ENCODE data around the gene ATP11C.
A peak's percentile ranks its signal among the peaks of the same experiment; 100 is the strongest.

ATP11C gene

GRCh38 chrX:139802048-139802447 is 130.8 kb downstream of the ATP11C start:
- DNase-seq, result no peak

- no peak for DNase-seq
Observed at GRCh38 chrX:139801397-139801813, 131.4 kb downstream of the ATP11C start.

GRCh38 chrX:139798701-139799100 is 134.2 kb downstream of the ATP11C start:
- DNase-seq, result no peak

GRCh38 chrX:139795196-139795595 is 137.7 kb downstream of the ATP11C start:
- no peak for DNase-seq

GRCh38 chrX:139787601-139788000 is 145.3 kb downstream of the ATP11C start:
- no peak for DNase-seq

GRCh38 chrX:139784807-139785206 is 148.0 kb downstream of the ATP11C start:
- DNase-seq, result no peak

- no peak for DNase-seq
Observed at GRCh38 chrX:139783959-139784358, 148.9 kb downstream of the ATP11C start.

- DNase-seq, result no peak
Observed at GRCh38 chrX:139783030-139783429, 149.8 kb downstream of the ATP11C start.

GRCh38 chrX:139776599-139776998 is 156.3 kb downstream of the ATP11C start:
- DNase-seq, result no peak

- DNase-seq, result no peak
Observed at GRCh38 chrX:139770366-139770765, 162.5 kb downstream of the ATP11C start.

GRCh38 chrX:139766545-139766983 is 166.3 kb downstream of the ATP11C start:
- peak; percentile 42 for DNase-seq

- no peak for DNase-seq
Observed at GRCh38 chrX:139762400-139763183, 170.3 kb downstream of the ATP11C start.

GRCh38 chrX:139759637-139760036 is 173.2 kb downstream of the ATP11C start:
- peak; percentile 1 for DNase-seq

- no peak for DNase-seq
Observed at GRCh38 chrX:139758809-139759208, 174.0 kb downstream of the ATP11C start.

GRCh38 chrX:139758250-139758649 is 174.6 kb downstream of the ATP11C start:
- no peak for DNase-seq

GRCh38 chrX:139751053-139751452 is 181.8 kb downstream of the ATP11C start:
- DNase-seq, result no peak

- DNase-seq, result no peak
Observed at GRCh38 chrX:139750390-139750789, 182.5 kb downstream of the ATP11C start.

GRCh38 chrX:139739138-139739537 is 193.7 kb downstream of the ATP11C start:
- no peak for DNase-seq

- DNase-seq, result no peak
Observed at GRCh38 chrX:139738581-139738980, 194.3 kb downstream of the ATP11C start.

GRCh38 chrX:139736151-139736550 is 196.7 kb downstream of the ATP11C start:
- DNase-seq, result no peak

- DNase-seq, result no peak
Observed at GRCh38 chrX:139734996-139735395, 197.9 kb downstream of the ATP11C start.

GRCh38 chrX:139725720-139726119 is 207.1 kb downstream of the ATP11C start:
- DNase-seq, result no peak

GRCh38 chrX:139724626-139725025 is 208.2 kb downstream of the ATP11C start:
- no peak for DNase-seq

- DNase-seq, result no peak
Observed at GRCh38 chrX:139720979-139721378, 211.9 kb downstream of the ATP11C start.

GRCh38 chrX:139720136-139720535 is 212.7 kb downstream of the ATP11C start:
- no peak for DNase-seq
